Skeletal muscle cell (primary cell): ENCODE data around the gene ZC3H14.

ENCODE experiments used
- DNase-seq: peaks from one replicate; pipeline ENCODE4 v3.0.0-alpha.2; 2010; ENCODE audit warnings: low read depth
- H3K4me3 ChIP-seq: 2 replicates; pipeline ENCODE4 v1.5.1; 2011; ENCODE audit warnings: low read depth, mild to moderate bottlenecking, control low read depth, low read length, moderate library complexity

The ZC3H14 gene

DNA sequence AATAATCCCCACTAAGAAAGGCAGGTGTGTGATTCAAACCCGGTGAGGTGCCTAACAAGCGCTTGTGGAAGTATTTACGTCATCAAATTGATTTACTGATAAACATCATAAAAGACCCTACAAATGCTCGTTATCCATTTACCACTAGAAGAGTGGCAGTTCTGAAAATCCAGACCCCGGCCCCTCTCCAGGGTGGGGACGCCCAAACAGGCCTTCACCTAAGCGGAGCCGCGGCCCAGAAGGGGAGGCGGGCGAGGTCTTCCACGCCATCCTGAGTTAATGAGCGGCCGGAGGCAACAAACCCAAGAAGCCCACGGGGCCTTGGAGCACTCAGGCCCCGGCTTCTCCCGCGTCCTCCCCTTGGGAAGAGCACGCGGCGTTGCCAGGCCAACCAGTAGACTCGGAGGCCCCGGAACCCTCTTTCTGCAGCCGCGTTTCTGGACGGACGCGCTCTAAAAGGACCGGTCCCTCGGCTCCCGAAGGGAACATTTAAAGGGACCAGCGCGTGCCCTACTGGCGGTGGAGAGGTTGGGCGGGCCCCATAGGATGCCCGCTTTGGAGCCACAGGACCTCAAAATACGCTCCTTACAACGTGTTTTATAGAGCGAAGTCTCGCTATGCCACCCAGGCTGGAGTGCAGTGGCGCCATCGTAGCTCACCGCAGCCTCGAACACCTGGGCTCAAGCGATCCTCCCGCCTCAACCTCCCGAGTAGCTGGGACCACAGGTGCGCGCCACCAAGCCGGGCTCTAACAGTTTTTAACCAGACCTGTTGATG, 11.6 kb upstream of the ZC3H14 start:
- peak overlapping the region; percentile 75 for H3K4me3 ChIP-seq
- DNase-seq, result peak; percentile 57

GRCh38 chr14:88551980-88552431, 10.8 kb upstream of the ZC3H14 start:
- DNase-seq, result no peak
- H3K4me3 ChIP-seq, result peak overlapping the region; percentile 75

DNA sequence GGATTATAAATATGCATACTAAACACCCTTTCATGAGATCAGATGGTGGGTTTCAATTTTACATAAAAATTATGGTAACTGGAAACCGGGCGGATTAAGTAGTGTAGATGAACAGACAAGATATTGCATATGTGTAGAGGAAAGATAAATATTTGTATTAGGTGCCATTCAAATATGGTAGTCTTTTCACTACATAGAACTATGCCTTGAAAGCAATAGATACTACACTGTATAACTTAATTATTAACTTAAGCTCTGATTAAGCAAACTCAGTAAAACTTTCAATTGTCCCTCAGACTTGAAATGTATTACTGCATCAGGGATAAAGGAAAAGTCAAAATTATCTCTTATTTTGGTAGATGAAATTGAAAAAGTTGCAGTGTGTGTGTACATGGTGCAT, 10.0 kb upstream of the ZC3H14 start:
- no peak overlapping the region for H3K4me3 ChIP-seq
- DNase-seq, result no peak

DNA sequence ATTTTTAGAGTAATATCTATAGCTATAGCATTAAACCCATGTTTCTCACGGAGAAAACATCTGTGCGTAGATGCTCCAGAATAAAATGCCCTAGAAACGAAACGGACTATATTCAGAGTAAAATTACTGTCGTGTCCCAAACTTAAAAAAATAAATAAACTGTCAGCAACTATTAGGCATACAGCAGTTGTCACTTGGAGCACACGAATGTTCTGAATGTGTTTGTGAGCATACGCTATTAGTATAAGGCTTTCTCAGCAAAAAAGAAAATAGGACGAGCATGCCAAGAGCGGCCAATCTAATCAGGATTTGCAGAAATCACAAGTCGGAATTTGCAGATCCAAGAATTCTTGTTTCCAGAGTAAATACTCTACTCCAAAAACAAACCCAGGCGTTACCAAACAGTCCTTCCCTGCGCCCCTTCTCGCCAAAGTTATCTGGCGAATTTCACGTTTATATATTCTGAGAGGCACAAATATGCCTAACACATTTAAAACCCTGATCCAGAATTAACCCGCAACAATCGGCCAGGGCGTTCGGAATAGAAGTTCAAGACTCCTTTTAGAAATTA, 8.9 kb upstream of the ZC3H14 start:
- peak overlapping the region; percentile 76 for H3K4me3 ChIP-seq
- no peak for DNase-seq

GRCh38 chr14:88554457-88555286, 8.2 kb upstream of the ZC3H14 start, which contains the start of gene PTPN21:
PTPN21 (minus strand) TSS chr14:88555007; CDS start chr14:88550417, 4,590 bp downstream.
- no peak for DNase-seq
- H3K4me3 ChIP-seq, result peak within 1 kb of the TSS; percentile 76

DNA sequence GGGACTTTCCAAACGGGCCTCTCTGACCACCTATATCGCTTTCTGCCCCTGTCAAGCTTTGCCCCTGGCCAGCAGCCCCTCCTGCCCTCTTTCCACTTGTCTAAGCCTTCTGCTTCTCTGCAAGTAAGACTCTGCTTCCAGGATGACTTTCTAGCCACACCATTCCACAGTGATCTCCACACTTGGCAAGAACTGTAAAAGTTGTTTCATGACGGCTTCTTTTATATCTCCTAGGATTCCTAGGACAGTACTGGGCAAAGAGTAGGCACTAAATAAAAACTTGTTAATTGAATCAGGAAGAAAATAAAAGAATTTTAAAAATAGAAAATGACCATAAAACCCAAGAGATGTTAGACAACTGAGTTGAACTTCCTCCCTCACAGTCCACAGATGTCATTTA, 6.3 kb upstream of the ZC3H14 start:
- no peak for DNase-seq
- H3K4me3 ChIP-seq, result no peak overlapping the region

GRCh38 chr14:88559852-88560251, 3.0 kb upstream of the ZC3H14 start:
- no peak overlapping the region for H3K4me3 ChIP-seq
- DNase-seq, result no peak

GRCh38 chr14:88562532-88562830, 356 bp upstream of the ZC3H14 start:
- peak overlapping the region; percentile 87 for H3K4me3 ChIP-seq
- no peak for DNase-seq

GRCh38 chr14:88563845-88564244, 1.0 kb downstream of the ZC3H14 start:
- DNase-seq, result no peak
- peak overlapping the region; percentile 87 for H3K4me3 ChIP-seq

- H3K4me3 ChIP-seq, result no peak overlapping the region
- DNase-seq, result no peak
These were observed 2.6 kb downstream of the ZC3H14 start for GRCh38 chr14:88565427-88565826.

DNA sequence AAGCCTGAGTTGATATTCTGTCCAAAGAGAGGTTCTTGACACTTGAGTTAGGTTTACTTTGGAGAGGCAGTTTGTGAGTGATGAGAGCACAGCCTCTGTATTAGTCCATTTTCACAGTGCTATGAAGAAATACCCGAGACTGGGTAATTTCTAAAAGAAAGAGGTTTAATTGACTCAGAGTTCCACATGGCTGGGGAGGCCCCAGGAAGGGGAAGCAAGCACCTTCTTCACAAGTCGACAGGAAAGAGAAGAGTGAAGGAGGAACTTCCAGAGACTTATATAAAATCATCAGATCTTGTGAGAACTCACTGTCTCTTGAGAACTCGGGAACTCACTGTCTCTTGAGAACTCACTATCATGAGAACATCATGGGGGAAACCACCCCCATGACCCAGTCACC, 5.4 kb downstream of the ZC3H14 start:
- no peak for DNase-seq
- no peak overlapping the region for H3K4me3 ChIP-seq

GRCh38 chr14:88572117-88572516, 9.3 kb downstream of the ZC3H14 start:
- no peak for DNase-seq
- H3K4me3 ChIP-seq, result no peak overlapping the region

DNA sequence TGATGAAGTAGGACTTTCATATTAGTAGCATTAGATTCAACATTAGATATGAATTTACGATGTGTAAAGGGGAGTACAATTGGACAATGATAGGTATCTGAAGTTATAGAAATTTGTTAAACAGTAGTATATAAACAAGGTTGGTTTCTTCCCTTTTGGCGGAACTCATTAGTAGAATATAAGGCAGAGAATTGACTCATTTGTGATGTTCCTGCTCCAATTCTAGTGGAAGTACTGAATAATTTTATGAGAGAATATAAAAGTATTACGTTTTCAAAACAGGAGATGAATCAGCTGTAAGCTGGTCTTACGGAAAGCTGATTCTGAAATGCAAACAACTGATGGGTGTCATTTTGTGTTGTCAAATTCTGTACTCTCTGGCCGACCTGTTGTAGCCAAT, 13.4 kb downstream of the ZC3H14 start:
- no peak for DNase-seq
- no peak overlapping the region for H3K4me3 ChIP-seq

- no peak overlapping the region for H3K4me3 ChIP-seq
- DNase-seq, result no peak
These were observed 21.6 kb downstream of the ZC3H14 start for GRCh38 chr14:88584451-88584850.

- H3K4me3 ChIP-seq, result no peak overlapping the region
- no peak for DNase-seq
These were observed 25.2 kb downstream of the ZC3H14 start for GRCh38 chr14:88588081-88588480.

DNA sequence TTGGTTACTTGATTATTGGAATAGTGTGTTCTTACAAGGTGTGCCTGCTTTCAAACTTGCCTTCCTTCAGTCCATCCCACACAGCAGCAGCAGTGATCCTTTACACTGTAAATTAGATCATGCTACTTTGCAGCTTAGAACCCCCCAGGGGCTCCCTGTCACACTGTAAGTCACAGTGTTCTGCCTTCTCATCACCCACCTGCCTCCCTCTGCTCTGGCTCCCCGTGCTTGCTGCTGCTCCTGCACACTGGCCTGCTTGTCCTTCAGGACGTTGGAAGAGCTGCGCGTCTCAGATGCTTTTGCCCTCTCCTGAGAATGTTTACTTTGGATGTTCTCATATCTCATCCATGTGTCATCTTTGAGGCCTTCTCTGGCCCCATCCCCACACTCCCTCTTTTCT, 27.3 kb downstream of the ZC3H14 start:
- no peak for DNase-seq
- H3K4me3 ChIP-seq, result no peak overlapping the region

GRCh38 chr14:88592031-88592430, 29.2 kb downstream of the ZC3H14 start:
- no peak for DNase-seq

DNA sequence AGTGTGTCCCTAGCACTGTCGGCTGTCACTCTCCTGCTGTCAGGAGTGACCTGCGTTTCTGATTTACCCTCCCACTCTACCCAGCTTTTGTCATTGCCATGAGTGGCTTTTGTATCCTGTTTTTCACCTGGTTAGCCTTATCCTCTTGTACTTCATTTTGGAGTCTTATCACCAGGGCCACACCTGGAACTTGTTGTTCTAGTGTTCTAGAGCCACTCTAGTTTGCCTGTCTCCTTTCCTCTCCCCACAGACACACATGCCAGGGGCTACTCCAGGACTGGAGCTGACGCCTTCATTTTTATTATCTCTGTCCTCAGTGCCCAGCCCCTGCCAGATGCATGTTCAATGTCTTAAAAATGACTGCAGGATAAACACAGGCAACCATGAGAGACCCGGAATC, 34.2 kb downstream of the ZC3H14 start:
- DNase-seq, result no peak
- H3K4me3 ChIP-seq, result no peak overlapping the region

More at GRCh38 chr14:88592031-88592430, 29.2 kb downstream of the ZC3H14 start:
- H3K4me3 ChIP-seq, result no peak overlapping the region

- no peak for DNase-seq
- H3K4me3 ChIP-seq, result no peak overlapping the region
These were observed 34.8 kb downstream of the ZC3H14 start for GRCh38 chr14:88597601-88598000.

GRCh38 chr14:88598097-88598675, 35.3 kb downstream of the ZC3H14 start:
- DNase-seq, result no peak
- no peak overlapping the region for H3K4me3 ChIP-seq
